Measurements from ENCODE around the gene LMBRD2.

GRCh38 chr5:36153298-36153677, 1.6 kb upstream of the LMBRD2 start:
- TF ChIP-seq CTCF (IDR thresholded peaks at IDR 0.05) (no peak), POLR2A (IDR thresholded peaks at IDR 0.05) (no peak)
